GM12878 (cell line): ENCODE measurements around the gene OR14A16. TPM values are rescaled to one million over a fixed set of nuclear protein-coding genes. Genes with fewer than 3 reads are reported as not detected.

ENCODE experiments used
- ATAC-seq: fragments of 200-7000 bp; cut with Tn5 transposase; 3 replicates; pipeline ENCODE4 v1.9.1; 2020; ENCODE audit warnings: mild to moderate bottlenecking, moderate library complexity
- BruUV-seq: library from RNA; stranded (reverse); fragments of 400-500 nt; replicated peaks from 2 replicates; lab custom pipeline; 2021; lab: Mats Ljungman, UMichigan
- CTCF ChIA-PET: fragments of 300-600 bp; sonication (Branson Sonifier 250); formaldehyde crosslinking; extraction: SDS; loops from one replicate; lab custom pipeline; 2021; ENCODE audit warnings: inconsistent platforms; lab: Yijun Ruan, JAX
- POLR2A ChIA-PET: fragments of 350-600 bp; formaldehyde crosslinking; extraction: SDS; loops from one replicate; lab custom pipeline; 2021; ENCODE audit warnings: inconsistent platforms; lab: Charles Lee
- RAD21 ChIA-PET: fragments of 300-600 bp; sonication (Branson Sonifier 250); formaldehyde crosslinking; loops from one replicate; lab custom pipeline; 2023; ENCODE audit warnings: antibody characterized with exemption; ENCODE audit not compliant: unreplicated experiment; lab: Charles Lee
- SMC1A ChIA-PET: fragments of 300-600 bp; sonication (Branson Sonifier 250); formaldehyde crosslinking; loops from one replicate; lab custom pipeline; 2023; ENCODE audit not compliant: unreplicated experiment, uncharacterized antibody; lab: Charles Lee
- DNase-seq: peaks from one replicate; pipeline ENCODE4 v3.0.0-alpha.2; 2011; ENCODE audit warnings: low read depth, low spot score
- FAIRE-seq: peaks from 3 replicates; lab custom pipeline; 2011; peaks lifted over from hg19 to GRCh38; lab: Jason Lieb, UNC
- H2AFZ ChIP-seq: 2 replicates; pipeline ENCODE4 v1.6.0; 2011; ENCODE audit warnings: low read depth, low read length, control low read depth; ENCODE audit not compliant: control insufficient read depth
- H3K27ac ChIP-seq: 2 replicates; pipeline ENCODE4 v1.5.1; 2011; ENCODE audit warnings: control low read depth; ENCODE audit not compliant: control insufficient read depth, insufficient read depth
- H3K27me3 ChIP-seq, 2 experiments: replicated peaks in 1 of 2; 2 replicates each; pipeline versions ENCODE4 v1.6.0 to v1.6.1; 2011; ENCODE audit warnings: low read length in 1 of 2; ENCODE audit not compliant: control insufficient read depth in 2 of 2, insufficient read depth in 2 of 2
- H3K36me3 ChIP-seq, 2 experiments: 2 replicates each; pipeline ENCODE4 v1.5.1; 2011; ENCODE audit warnings: low read length in 1 of 2; ENCODE audit not compliant: control insufficient read depth in 2 of 2, insufficient read depth in 2 of 2
- H3K4me1 ChIP-seq: 2 replicates; pipeline ENCODE4 v1.6.1; 2011; ENCODE audit warnings: mild to moderate bottlenecking, low read length, moderate library complexity, mixed read lengths; ENCODE audit not compliant: control insufficient read depth, insufficient read depth
- H3K4me2 ChIP-seq: 2 replicates; pipeline ENCODE4 v1.6.0; 2011; ENCODE audit warnings: control low read depth; ENCODE audit not compliant: control insufficient read depth, insufficient read depth
- H3K4me3 ChIP-seq: fragments of 200-600 bp; sonication (generic); 2 replicates; pipeline ENCODE4 v1.5.1; 2016
- H3K79me2 ChIP-seq: 2 replicates; pipeline ENCODE4 v1.6.0; 2011; ENCODE audit warnings: low read length; ENCODE audit not compliant: control insufficient read depth, insufficient read depth
- H3K9ac ChIP-seq: 2 replicates; pipeline ENCODE4 v1.8.0; 2011; ENCODE audit warnings: low read length, control low read depth, mixed read lengths; ENCODE audit not compliant: control insufficient read depth, insufficient read depth
- H3K9me3 ChIP-seq: replicated peaks from 3 replicates; pipeline ENCODE4 v1.5.1; 2011; ENCODE audit warnings: mild to moderate bottlenecking, low read length; ENCODE audit not compliant: control insufficient read depth, insufficient read depth
- H4K20me1 ChIP-seq: 2 replicates; pipeline ENCODE4 v1.6.0; 2011; ENCODE audit not compliant: control insufficient read depth, insufficient read depth
- ATF3 ChIP-seq: IDR thresholded peaks from 2 replicates; pipeline ENCODE4 v1.6.1; 2011; ENCODE audit warnings: low read depth, mild to moderate bottlenecking, low read length, moderate library complexity, borderline replicate concordance; ENCODE audit errors: extremely low read depth
- BMI1 ChIP-seq: fragments of 450-650 bp; IDR thresholded peaks from 2 replicates; pipeline ENCODE4 v1.6.1; 2016; ENCODE audit warnings: mild to moderate bottlenecking, moderate library complexity, borderline replicate concordance
- DPF2 ChIP-seq: fragments of 450-650 bp; IDR thresholded peaks from 2 replicates; pipeline ENCODE4 v1.6.1; 2017; ENCODE audit warnings: mild to moderate bottlenecking
- ELK1 ChIP-seq: IDR thresholded peaks from 2 replicates; pipeline ENCODE4 v1.6.1; 2012; ENCODE audit warnings: low read depth, low read length, improper control_type of control experiment
- ESRRA ChIP-seq: IDR thresholded peaks from 2 replicates; pipeline ENCODE4 v1.6.1; 2012; ENCODE audit warnings: mild to moderate bottlenecking, low read length, improper control_type of control experiment
- IRF3 ChIP-seq: fragments of 450-650 bp; IDR thresholded peaks from 2 replicates; pipeline ENCODE4 v1.6.1; 2014; ENCODE audit warnings: mild to moderate bottlenecking
- IRF4 ChIP-seq: IDR thresholded peaks from 2 replicates; pipeline ENCODE4 v1.6.1; 2011; ENCODE audit warnings: low read depth, low read length
- IRF5 ChIP-seq: fragments of 450-650 bp; IDR thresholded peaks from 2 replicates; pipeline ENCODE4 v1.6.1; 2017; ENCODE audit warnings: borderline replicate concordance
- NFXL1 ChIP-seq: fragments of 450-650 bp; IDR thresholded peaks from 2 replicates; pipeline ENCODE4 v1.6.1; 2017; ENCODE audit warnings: antibody characterized with exemption, mild to moderate bottlenecking, borderline replicate concordance
- NR2F1 ChIP-seq: fragments of 450-650 bp; conservative IDR thresholded peaks from 2 replicates; pipeline ENCODE4 v1.6.1; 2017; ENCODE audit warnings: mild to moderate bottlenecking
- PBX3 ChIP-seq: IDR thresholded peaks from 2 replicates; pipeline ENCODE4 v1.6.1; 2011; ENCODE audit warnings: mild to moderate bottlenecking, low read depth, low read length, moderate library complexity; ENCODE audit not compliant: insufficient replicate concordance
- RBBP5 ChIP-seq: fragments of 200-600 bp; sonication (generic); conservative IDR thresholded peaks from 2 replicates; pipeline ENCODE4 v1.6.1; 2016
- SMARCA5 ChIP-seq: fragments of 450-650 bp; IDR thresholded peaks from 2 replicates; pipeline ENCODE4 v1.6.1; 2017; ENCODE audit warnings: mild to moderate bottlenecking
- SREBF2 ChIP-seq: IDR thresholded peaks from 2 replicates; pipeline ENCODE4 v1.6.1; 2012; ENCODE audit warnings: mild to moderate bottlenecking, low read length
- YY1 ChIP-seq: IDR thresholded peaks from 2 replicates; pipeline ENCODE4 v1.6.1; 2011; ENCODE audit warnings: low read depth, mild to moderate bottlenecking, low read length
- ZNF217 ChIP-seq: fragments of 450-650 bp; IDR thresholded peaks from 2 replicates; pipeline ENCODE4 v1.6.1; 2017; ENCODE audit warnings: antibody characterized with exemption, mild to moderate bottlenecking
- ZNF274 ChIP-seq: IDR thresholded peaks from one replicate; pipeline ENCODE4 v1.8.0; 2011; ENCODE audit not compliant: insufficient read length, insufficient read depth
- ZSCAN29 ChIP-seq: fragments of 450-650 bp; IDR thresholded peaks from 2 replicates; pipeline ENCODE4 v1.6.1; 2017; ENCODE audit warnings: mild to moderate bottlenecking, moderate library complexity
- WGBS: methylation state at CpG from one replicate; pipeline ENCODE4 v1.1.6; 2016; ENCODE audit warnings: low lambda C conversion rate; ENCODE audit not compliant: insufficient replicate concordance, insufficient coverage; ENCODE audit errors: missing lambda C conversion rate; 5-methylcytosine and 5-hydroxymethylcytosine counted together
- in situ Hi-C: fragments of 300-500 bp; cut with MboI; formaldehyde crosslinking; loops from 9 replicates; pipeline ENCODE4 v1.14.3; 2018; ENCODE audit warnings: mixed read lengths
- intact Hi-C: fragments of 100-400 bp; cut with micrococcal nuclease; formaldehyde crosslinking; loops from one replicate; pipeline ENCODE4 v1.14.2; 2022; ENCODE audit not compliant: unreplicated experiment
- polyA plus RNA-seq, 11 experiments: library from polyadenylated mRNA; depleted of rRNA in 4 of 11; unstranded in 6 of 11; stranded (reverse) in 5 of 11; fragments of >200 nt; fragmentation: Nextera tagmentation in 4 of 11; fragmentation: Illumina TruSeq in 1 of 11; extraction: Ambion mirVana in 4 of 11; extraction: Trizol in 1 of 11; gene quantifications; 1 replicate in 1 of 11; 2 replicates in 10 of 11; pipeline versions ENCODE4 v1.2.1 to v1.2.3, GENCODE V29; 2011 to 2016; ENCODE audit warnings: inconsistent platforms in 2 of 11, missing spikeins in 2 of 11, low read depth in 1 of 11
- total RNA-seq, 4 experiments: library from RNA; depleted of rRNA in 3 of 4; stranded (reverse); fragments of >200 nt in 3 of 4; fragmentation: Illumina TruSeq in 1 of 4; extraction: Trizol in 1 of 4; gene quantifications; 2 replicates each; pipeline versions ENCODE4 v1.2.1 to v1.2.3, GENCODE V29; 2013 to 2021

Gene OR14A16
- total and polyA plus RNA-seq, 10 of the 15 experiments (the other 5 are each of a cell fraction or from before 2014, with no cell fraction given): not detected

- Histone ChIP-seq H4K20me1 (no peaks in the 10 kb centered on the region), H3K4me2 (no peak overlapping the region), H3K9ac (no peak overlapping the region), H3K36me3 (no peaks in the 10 kb centered on the region), H3K4me3 (no peak overlapping the region), H3K27me3 (no peaks in the 10 kb centered on the region), H3K79me2 (no peaks in the 10 kb centered on the region), H2AFZ (no peak overlapping the region), H3K9me3 (no peaks in the 10 kb centered on the region), H3K27ac (no peak overlapping the region), H3K4me1 (no peaks in the 10 kb centered on the region)
- DNase-seq: no peak
- SMC1A ChIA-PET: no interaction called here
- BruUV-seq: no TSS peak
- WGBS: 73% methylated on average over 6 of the region's 6 CpGs
- POLR2A ChIA-PET: no interaction called here
- no peak for ATAC-seq
- CTCF ChIA-PET: no interaction called here
- in situ Hi-C loops: no loop called here
- intact Hi-C loops: no loop called here
- TF ChIP-seq SREBF2 (no peak), IRF5 (no peak), ZNF274 (no peak), PBX3 (no peak), YY1 (no peak), IRF4 (no peak), IRF3 (no peak), ZNF217 (no peak), ELK1 (no peak), ESRRA (no peak), NFXL1 (no peak), BMI1 (no peak), DPF2 (no peak), RBBP5 (no peak), ATF3 (no peak), SMARCA5 (no peak), NR2F1 (no peak), ZSCAN29 (no peak)
- RAD21 ChIA-PET: no interaction called here
- no peak for FAIRE-seq
Observed at GRCh38 chr1:247865416-247865815, 41.5 kb upstream of the OR14A16 start.
